Activated naive CD4-positive, alpha-beta T cell treated with anti-CD3 and anti-CD28 coated beads, Interleukin-2, amount 50 U/mL, for 72 hours (primary cell): ENCODE data around the gene UCP3. TPM values are rescaled to one million over a fixed set of nuclear protein-coding genes. Genes with fewer than 3 reads are reported as not detected.
A peak's percentile ranks its signal among the peaks of the same experiment; 100 is the strongest.

ENCODE experiments used
- ATAC-seq, 2 donors: fragments of 150-1000 bp; cut with Tn5 transposase; 2 replicates each; pipeline ENCODE4 v1.10.0; 2021; ENCODE audit warnings: mild to moderate bottlenecking in 2 of 2, moderate library complexity in 2 of 2
- DNase-seq, 2 donors: peaks; one replicate each; pipeline ENCODE4 v3.0.0; 2021 to 2022; ENCODE audit warnings: low spot score in 2 of 2
- H3K27ac Mint-ChIP-seq, 2 donors: one replicate each; pipeline ENCODE4 v1.8.0; 2022; ENCODE audit warnings: mild to moderate bottlenecking in 2 of 2, mixed read lengths in 2 of 2
- H3K36me3 Mint-ChIP-seq, 2 donors: one replicate each; pipeline ENCODE4 v1.8.0; 2022; ENCODE audit warnings: mixed read lengths in 2 of 2
- H3K9me3 Mint-ChIP-seq, 2 donors: one replicate each; pipeline ENCODE4 v1.8.0; 2022; ENCODE audit warnings: mixed read lengths in 2 of 2
- total RNA-seq, 2 donors: library from RNA; stranded (reverse); gene quantifications; one replicate each; pipeline ENCODE4 v1.2.3, GENCODE V29; 2022

UCP3 gene
- total RNA-seq, 2 donors from 2014 or later: 1.5 to 2.7 TPM

DNA sequence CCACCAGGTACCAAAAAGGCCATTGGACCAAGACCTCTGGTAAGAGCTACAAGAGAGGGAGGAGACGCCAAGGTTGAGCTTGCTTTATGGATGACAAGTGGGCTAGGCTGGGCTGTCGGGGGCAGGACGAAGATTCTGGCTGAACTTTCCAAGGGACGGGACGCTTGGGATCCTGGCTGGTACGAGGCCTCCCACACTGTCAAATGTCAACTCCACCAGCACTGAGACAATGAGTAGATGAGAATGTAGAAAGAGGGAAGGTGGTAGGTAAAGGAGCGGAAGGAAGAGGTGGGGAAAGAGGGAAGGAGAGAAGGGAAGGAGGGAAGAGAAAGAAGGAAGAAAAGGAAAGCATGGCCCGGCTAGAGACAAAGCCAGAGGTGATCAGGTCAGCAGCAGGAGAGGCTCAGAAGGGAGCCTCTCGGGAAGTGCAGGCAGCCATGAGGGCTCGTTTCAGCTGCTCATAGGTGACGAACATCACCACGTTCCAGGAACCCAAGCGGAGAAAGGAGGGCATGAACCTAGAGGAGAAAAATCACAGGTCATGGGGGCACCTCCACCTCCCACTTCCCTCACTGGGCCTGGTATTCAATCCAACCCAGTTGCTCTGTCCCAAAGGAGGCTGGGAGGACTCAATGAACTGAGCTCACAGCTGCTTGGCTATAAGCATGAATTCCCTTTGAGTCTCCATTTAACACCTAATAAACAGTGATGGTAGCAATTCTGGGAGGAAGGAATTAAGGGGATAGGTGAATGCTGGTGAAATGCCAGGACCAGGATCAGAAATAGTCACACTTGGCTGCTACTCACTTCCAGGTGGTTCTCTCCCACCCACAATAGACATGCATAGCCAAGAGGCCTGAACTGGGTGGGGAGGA, 34.0 kb downstream of the UCP3 start:
- ATAC-seq (no peak), DNase-seq (no peak)
- peaks cover 39 to 56% of the 10 kb centered on the region in 2 donors for H3K36me3 Mint-ChIP-seq
- no peaks in the 10 kb centered on the region for H3K9me3 Mint-ChIP-seq
- H3K27ac Mint-ChIP-seq: peak overlapping the region; percentile 42 to 85

GRCh38 chr11:73972620-73973449, 36.0 kb downstream of the UCP3 start:
- ATAC-seq: no peak
- Mint-ChIP-seq H3K9me3 (no peaks in the 10 kb centered on the region), H3K27ac (peak overlapping the region; percentile 8 to 90), H3K36me3 (peaks cover 24 to 37% of the 10 kb centered on the region in 2 donors)
- DNase-seq: no peak

DNA sequence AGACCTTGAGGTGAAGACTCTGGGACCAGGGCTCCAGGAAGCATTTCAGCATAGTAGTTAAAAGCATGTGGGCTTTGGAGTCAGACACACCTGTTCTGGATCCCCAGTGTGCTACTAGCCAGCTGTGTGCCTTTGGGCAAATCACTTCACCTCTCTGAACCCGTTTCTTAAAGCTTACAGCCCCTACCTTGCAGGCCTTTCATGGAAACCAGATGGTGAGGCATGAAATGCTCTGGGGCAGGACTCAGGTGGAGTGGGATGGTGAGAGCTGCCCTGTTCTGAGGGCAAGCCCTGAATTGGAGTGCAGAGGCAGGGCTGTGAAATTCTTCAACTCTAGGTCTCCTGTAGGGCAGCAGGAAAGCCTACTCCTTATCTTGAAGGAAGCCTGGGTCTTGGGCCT, 36.7 kb downstream of the UCP3 start:
- DNase-seq (no peak), ATAC-seq (no peak)
- H3K36me3 Mint-ChIP-seq: peaks cover 17 to 30% of the 10 kb centered on the region in 2 donors

GRCh38 chr11:73971175-73971719, 37.6 kb downstream of the UCP3 start:
- ATAC-seq: no peak
- no peaks in the 10 kb centered on the region for H3K9me3 Mint-ChIP-seq

More for the DNA sequence above, 36.7 kb downstream of the UCP3 start:
- Mint-ChIP-seq H3K9me3 (no peaks in the 10 kb centered on the region), H3K27ac (peak overlapping the region; percentile 8 to 90)

GRCh38 chr11:73969991-73970800, 38.7 kb downstream of the UCP3 start:
- H3K9me3 Mint-ChIP-seq: no peaks in the 10 kb centered on the region

More at GRCh38 chr11:73971175-73971719, 37.6 kb downstream of the UCP3 start:
- Mint-ChIP-seq H3K27ac (peak overlapping the region in 1 of 2 donors; percentile 85), H3K36me3 (peaks cover 8 to 21% of the 10 kb centered on the region in 2 donors)
- DNase-seq: no peak

GRCh38 chr11:73969091-73969490, 39.8 kb downstream of the UCP3 start:
- DNase-seq (no peak), ATAC-seq (no peak)
- Mint-ChIP-seq H3K9me3 (no peaks in the 10 kb centered on the region), H3K36me3 (peaks cover 0 to 1% of the 10 kb centered on the region in 2 donors), H3K27ac (peak overlapping the region; percentile 3 to 60)

More at GRCh38 chr11:73969991-73970800, 38.7 kb downstream of the UCP3 start:
- ATAC-seq: peak in 1 of 2 donors; percentile 15
- Mint-ChIP-seq H3K36me3 (peaks cover 2 to 10% of the 10 kb centered on the region in 2 donors), H3K27ac (peak overlapping the region; percentile 60 to 85)
- no peak for DNase-seq

DNA sequence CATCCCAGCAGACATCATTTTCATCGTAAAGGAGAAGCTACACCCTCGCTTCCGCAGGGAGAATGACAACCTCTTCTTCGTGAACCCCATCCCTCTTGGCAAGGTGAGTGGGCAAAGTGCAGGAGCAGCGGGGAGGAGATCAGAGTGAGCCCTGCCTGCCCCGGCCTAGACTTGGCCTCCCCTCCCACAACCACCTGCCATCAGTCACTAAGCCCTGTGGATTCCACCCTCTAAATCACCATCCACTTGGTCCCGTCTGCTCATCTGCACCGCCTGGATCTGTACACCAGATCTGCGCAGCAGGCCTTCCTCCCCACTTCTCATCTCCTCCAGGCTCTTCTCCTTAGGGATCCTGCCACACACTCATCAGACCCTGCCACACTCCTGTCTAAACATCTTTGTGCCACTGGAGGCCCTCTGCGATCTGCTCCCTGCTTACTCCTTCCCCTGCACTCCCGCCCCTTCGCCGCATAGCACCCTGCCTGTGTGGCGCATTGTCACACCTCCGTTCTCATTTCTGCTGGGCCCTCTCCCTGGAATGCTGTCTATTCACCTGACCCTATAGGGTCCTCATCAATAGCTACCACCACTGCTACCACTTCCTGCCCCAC, 40.4 kb downstream of the UCP3 start:
- Mint-ChIP-seq H3K27ac (peak overlapping the region; percentile 5 to 60), H3K36me3 (no peaks in the 10 kb centered on the region), H3K9me3 (no peaks in the 10 kb centered on the region)
- no peak for DNase-seq
- peak in 1 of 2 donors; percentile 5 for ATAC-seq

- Mint-ChIP-seq H3K27ac (no peak overlapping the region), H3K9me3 (no peaks in the 10 kb centered on the region), H3K36me3 (no peaks in the 10 kb centered on the region)
- DNase-seq (peak in 1 of 2 donors; percentile 28), ATAC-seq (no peak)
Observed at GRCh38 chr11:73965764-73966121, 43.1 kb downstream of the UCP3 start.

GRCh38 chr11:73965076-73965763, 43.7 kb downstream of the UCP3 start:
- ATAC-seq: no peak
- Mint-ChIP-seq H3K9me3 (no peaks in the 10 kb centered on the region), H3K36me3 (no peaks in the 10 kb centered on the region), H3K27ac (peak overlapping the region in 1 of 2 donors; percentile 55)
- DNase-seq: no peak

- Mint-ChIP-seq H3K27ac (peak overlapping the region; percentile 61 to 83), H3K9me3 (no peaks in the 10 kb centered on the region), H3K36me3 (no peaks in the 10 kb centered on the region)
- DNase-seq (no peak), ATAC-seq (peak in 1 of 2 donors; percentile 3)
Observed at GRCh38 chr11:73963861-73964260, 45.0 kb downstream of the UCP3 start.

GRCh38 chr11:73962101-73962705, 46.7 kb downstream of the UCP3 start:
- DNase-seq (no peak), ATAC-seq (no peak)
- no peaks in the 10 kb centered on the region for H3K9me3 Mint-ChIP-seq
- no peaks in the 10 kb centered on the region for H3K36me3 Mint-ChIP-seq
- no peak overlapping the region for H3K27ac Mint-ChIP-seq

GRCh38 chr11:73961321-73961720, 47.6 kb downstream of the UCP3 start:
- DNase-seq (no peak), ATAC-seq (no peak)
- no peaks in the 10 kb centered on the region for H3K9me3 Mint-ChIP-seq
- H3K27ac Mint-ChIP-seq: no peak overlapping the region
- no peaks in the 10 kb centered on the region for H3K36me3 Mint-ChIP-seq

DNA sequence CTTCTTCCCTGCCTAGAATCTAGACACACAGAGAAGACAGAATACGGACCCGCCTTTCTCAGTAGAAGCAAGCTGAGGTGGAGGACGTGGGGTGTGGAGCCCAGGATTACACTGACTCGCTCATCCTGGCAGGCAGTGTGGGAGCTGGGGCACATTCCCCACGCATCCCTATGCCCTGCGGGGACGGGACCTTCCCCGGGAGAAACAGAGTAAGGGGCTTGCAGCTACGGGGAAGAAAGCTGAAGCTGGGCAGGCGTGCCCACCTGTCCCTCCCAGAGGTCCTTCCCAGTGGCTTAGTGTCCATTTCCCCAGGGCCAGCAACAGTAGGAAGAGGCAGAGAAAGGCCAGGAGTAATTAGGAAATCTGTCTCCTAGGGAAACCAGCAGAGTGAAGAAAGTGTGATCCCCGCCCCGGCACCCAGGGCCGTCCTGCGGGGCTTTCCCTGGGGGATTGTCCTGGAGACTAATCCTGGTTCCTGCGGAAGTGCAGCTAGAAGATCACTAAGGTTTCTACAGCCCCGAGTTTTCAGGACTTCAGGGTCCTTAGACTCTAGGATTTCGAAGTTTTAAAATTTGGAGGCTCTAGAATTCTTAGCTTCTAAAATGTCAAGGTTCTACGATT, 50.3 kb downstream of the UCP3 start:
- H3K9me3 Mint-ChIP-seq: no peaks in the 10 kb centered on the region
- no peak for DNase-seq
- no peak for ATAC-seq
- H3K27ac Mint-ChIP-seq: no peak overlapping the region
- no peaks in the 10 kb centered on the region for H3K36me3 Mint-ChIP-seq

GRCh38 chr11:73957654-73958361, 51.1 kb downstream of the UCP3 start:
- peak in 1 of 2 donors; percentile 46 for ATAC-seq
- Mint-ChIP-seq H3K9me3 (no peaks in the 10 kb centered on the region), H3K36me3 (no peaks in the 10 kb centered on the region), H3K27ac (no peak overlapping the region)
- peak in 1 of 2 donors; percentile 43 for DNase-seq
